Astrocyte of the spinal cord (primary cell): ENCODE results near the gene GRIN3B.
A peak's percentile ranks its signal among the peaks of the same experiment; 100 is the strongest.

Source experiments
- DNase-seq: peaks from one replicate; pipeline ENCODE4 v3.0.0; 2011; ENCODE audit warnings: low read depth, low spot score
- H3K4me3 ChIP-seq: 2 replicates; pipeline ENCODE4 v1.5.1; 2011; ENCODE audit warnings: low read depth, mild to moderate bottlenecking, low read length, moderate library complexity
- CTCF ChIP-seq: IDR thresholded peaks from 2 replicates; pipeline ENCODE4 v1.5.1; 2012; ENCODE audit warnings: low read depth, mild to moderate bottlenecking, low read length, inconsistent platforms
- in situ Hi-C: cut with HindIII; loops from 2 replicates; pipeline ENCODE4 v1.10.0; 2017; ENCODE audit warnings: low sequenced_read_pairs

The GRIN3B gene

GRCh38 chr19:1028062-1028926, 28.1 kb downstream of the GRIN3B start:
- in situ Hi-C loops, result no loop called here
- TF ChIP-seq CTCF, result no peak
- H3K4me3 ChIP-seq, result peak overlapping the region; percentile 100
- DNase-seq, result peak; percentile 99

GRCh38 chr19:1032264-1032867, 32.1 kb downstream of the GRIN3B start:
- TF ChIP-seq CTCF, result no peak
- in situ Hi-C loops, result no loop called here

GRCh38 chr19:1035998-1036621, 35.9 kb downstream of the GRIN3B start:
- no peak for TF ChIP-seq CTCF
- in situ Hi-C loops, result no loop called here
- H3K4me3 ChIP-seq, result no peak overlapping the region
- DNase-seq, result no peak

More at GRCh38 chr19:1032264-1032867, 32.1 kb downstream of the GRIN3B start:
- H3K4me3 ChIP-seq, result no peak overlapping the region
- DNase-seq, result no peak

GRCh38 chr19:1037621-1038064, 37.4 kb downstream of the GRIN3B start:
- in situ Hi-C loops, result no loop called here

GRCh38 chr19:1038978-1039645, 38.9 kb downstream of the GRIN3B start:
- peak overlapping the region; percentile 17 for H3K4me3 ChIP-seq
- TF ChIP-seq CTCF, result no peak
- in situ Hi-C loops, result no loop called here

More at GRCh38 chr19:1037621-1038064, 37.4 kb downstream of the GRIN3B start:
- DNase-seq, result no peak
- no peak overlapping the region for H3K4me3 ChIP-seq
- TF ChIP-seq CTCF, result no peak

More at GRCh38 chr19:1038978-1039645, 38.9 kb downstream of the GRIN3B start:
- no peak for DNase-seq
